GM19023 (cell line): ENCODE data around the gene RPL4.
A peak's percentile ranks its signal among the peaks of the same experiment; 100 is the strongest.
"Not testable (repeated sequence)": the region's sequence is repeated elsewhere in the genome, so short reads cannot be mapped to it uniquely, and the experiment has no call there.

Experiments used
- ATAC-seq: cut with Tn5 transposase; IDR thresholded peaks from one replicate; pipeline ENCODE4 v1.9.1; 2021; ENCODE audit warnings: mild to moderate bottlenecking, moderate library complexity; ENCODE audit not compliant: unreplicated experiment

RPL4 gene

GRCh38 chr15:66491846-66492245 is 12.8 kb downstream of the RPL4 start:
- no peak for ATAC-seq

- no peak for ATAC-seq
Measured at GRCh38 chr15:66489179-66489791, 15.4 kb downstream of the RPL4 start.

GRCh38 chr15:66488525-66488924 is 16.1 kb downstream of the RPL4 start:
- no peak for ATAC-seq

- ATAC-seq = no peak
Measured at GRCh38 chr15:66486887-66487286, 17.8 kb downstream of the RPL4 start.

GRCh38 chr15:66484539-66485112 is 20.0 kb downstream of the RPL4 start:
- no peak for ATAC-seq

- no peak for ATAC-seq
Measured at GRCh38 chr15:66483131-66483566, 21.5 kb downstream of the RPL4 start.

- ATAC-seq = no peak
Measured at GRCh38 chr15:66482539-66482938, 22.1 kb downstream of the RPL4 start.

- no peak for ATAC-seq
Measured at GRCh38 chr15:66481107-66481856, 23.4 kb downstream of the RPL4 start.

- ATAC-seq = no peak
Measured at GRCh38 chr15:66480267-66480666, 24.4 kb downstream of the RPL4 start.

GRCh38 chr15:66477011-66477410 is 27.6 kb downstream of the RPL4 start:
- ATAC-seq = no peak

- no peak for ATAC-seq
Measured at GRCh38 chr15:66476535-66476934, 28.1 kb downstream of the RPL4 start.

- no peak for ATAC-seq
Measured at GRCh38 chr15:66474963-66475362, 29.7 kb downstream of the RPL4 start.

GRCh38 chr15:66474135-66474534 is 30.5 kb downstream of the RPL4 start:
- ATAC-seq = no peak

GRCh38 chr15:66472176-66472999 is 32.3 kb downstream of the RPL4 start:
- ATAC-seq = peak; percentile 85

- not testable (repeated sequence) for ATAC-seq
Measured at GRCh38 chr15:66470825-66471224, 33.8 kb downstream of the RPL4 start.

- not testable (repeated sequence) for ATAC-seq
Measured at GRCh38 chr15:66467162-66468040, 37.3 kb downstream of the RPL4 start.

- ATAC-seq = not testable (repeated sequence)
Measured at GRCh38 chr15:66465294-66465693, 39.4 kb downstream of the RPL4 start.

GRCh38 chr15:66462627-66463026 is 42.0 kb downstream of the RPL4 start:
- no peak for ATAC-seq

- no peak for ATAC-seq
Measured at GRCh38 chr15:66461917-66462316, 42.7 kb downstream of the RPL4 start.

GRCh38 chr15:66461294-66461693 is 43.4 kb downstream of the RPL4 start:
- not testable (repeated sequence) for ATAC-seq
